ENCODE measurements around the gene PRKRA. TPM values are rescaled to one million over a fixed set of nuclear protein-coding genes. Genes with fewer than 3 reads are reported as not detected.

The PRKRA gene
- total RNA-seq, 1 experiment from 2014 or later, result 49.8 TPM

- Histone ChIP-seq H4K20me1 (ENCODE audit: insufficient read depth) (0 out of 2 replicates have a peak, but pooled peaks cover 5% of the 10 kb centered on the region), H3K27ac (ENCODE audit: low read depth, low read length) (peak overlapping the region; percentile 86), H3K4me2 (ENCODE audit: low read length) (peak overlapping the region; percentile 94), H3K9me3 (ENCODE audit: control insufficient read depth in 1 of 2, insufficient read depth in 1 of 2, low read depth in 1 of 2, low read length in 2 of 2) (no peaks in the 10 kb centered on the region), H3K9me2 (ENCODE audit: insufficient read depth) (no peaks in the 10 kb centered on the region), H2AFZ (ENCODE audit: low read depth, low read length, poor library complexity, severe bottlenecking) (no peak overlapping the region), H3K4me3 (replicated peaks in 1 of 2; ENCODE audit: low read depth in 1 of 2, low read length in 2 of 2) (peak overlapping the region; percentile 72 to 93), H3K4me1 (ENCODE audit: control insufficient read depth in 1 of 2, insufficient read depth in 2 of 2, low read length in 2 of 2) (peaks cover 12 to 20% of the 10 kb centered on the region in 2 experiments; a peak in 2 of 4 replicates), H3K27me3 (ENCODE audit: insufficient read depth, low read length) (no peaks in the 10 kb centered on the region), H3K9ac (ENCODE audit: low read length) (peak overlapping the region; percentile 94), H3K36me3 (ENCODE audit: control insufficient read depth in 1 of 2, insufficient read depth in 2 of 2, low read length in 2 of 2) (peaks cover 13 to 15% of the 10 kb centered on the region in 2 experiments), H3K79me2 (ENCODE audit: insufficient read depth, low read length) (peaks cover 37% of the 10 kb centered on the region)
- no peak for DNase-seq (ENCODE audit: low read depth, low spot score)
- no peak for TF ChIP-seq TCF7L2 (IDR thresholded peaks at IDR 0.05; ENCODE audit: borderline replicate concordance, extremely low read depth, insufficient read depth, insufficient read length)
- peak; percentile 27 for TF ChIP-seq MAX (IDR thresholded peaks at IDR 0.05)
- ChIA-PET POLR2A (interaction anchor here (0.9 to 1.5 kb wide), 6 partner anchors 9 to 36 kb away, joined by 3 to 5 read pairs (median 4); partner anchors contain the start of gene PLEKHA3), RAD21 (ENCODE audit: low non-redundant PET in 1 of 2, low total read pairs in 2 of 2, uncharacterized antibody in 2 of 2, unreplicated experiment in 2 of 2) (no interaction called here), CTCF (interaction anchor here (0.9 to 1.1 kb wide), 3 partner anchors 31 to 250 kb away, joined by 3 to 6 read pairs (median 3); no protein-coding TSS in a partner anchor)
- intact Hi-C loops (cut with micrococcal nuclease), result no loop called here
- no TSS peak for BruUV-seq (replicated peaks)
- no peak for ATAC-seq
Observed at GRCh38 chr2:178450524-178450773, 526 bp downstream of the PRKRA start.

DNA sequence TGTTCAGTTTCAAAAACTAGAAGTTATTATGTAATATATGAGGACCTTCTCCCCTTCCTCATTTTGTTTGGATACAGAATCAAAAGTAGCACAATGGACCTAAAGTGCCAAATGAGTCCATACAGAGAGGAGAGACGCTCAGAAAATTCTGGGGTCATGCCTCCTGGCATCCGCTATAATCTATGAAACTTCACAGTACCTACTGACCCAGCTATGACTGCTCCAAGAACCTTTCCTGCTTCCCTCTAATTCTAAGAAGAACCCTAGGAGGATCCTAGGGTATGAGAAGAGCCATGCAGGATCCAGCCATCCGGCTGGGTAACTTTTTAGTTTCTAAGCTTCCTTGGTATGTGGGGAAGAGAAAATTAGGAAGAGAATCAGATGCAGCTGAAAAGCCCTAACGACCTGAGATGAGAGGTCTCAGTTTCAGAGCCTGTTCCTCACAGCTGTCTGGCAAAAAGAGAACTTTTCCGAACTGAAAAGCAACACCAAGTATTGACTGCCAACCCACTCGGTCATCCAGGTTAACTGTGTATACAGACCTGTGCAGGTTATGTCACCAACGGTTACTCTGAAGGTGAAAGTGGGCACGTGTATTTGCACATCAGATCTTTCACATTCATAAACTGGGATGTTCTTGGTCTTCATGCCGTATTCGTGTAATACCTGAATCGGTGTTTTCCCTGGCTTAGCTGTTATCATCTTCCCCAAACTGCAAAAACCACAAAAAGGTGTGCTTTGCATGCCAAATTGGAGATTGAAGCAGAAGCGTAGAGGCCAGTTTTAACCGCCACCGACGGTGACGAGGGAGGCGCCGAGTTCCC is 1.1 kb downstream of the PRKRA start:
- ChIA-PET POLR2A (interaction anchor here (1.5 kb wide), 1 partner anchor 11 kb away, joined by 4 read pairs; no protein-coding TSS in a partner anchor), CTCF (no interaction called here), RAD21 (ENCODE audit: low non-redundant PET in 1 of 2, low total read pairs in 2 of 2, uncharacterized antibody in 2 of 2, unreplicated experiment in 2 of 2) (no interaction called here)
- Histone ChIP-seq H3K27me3 (ENCODE audit: insufficient read depth, low read length) (no peaks in the 10 kb centered on the region), H3K36me3 (ENCODE audit: control insufficient read depth in 1 of 2, insufficient read depth in 2 of 2, low read length in 2 of 2) (peaks cover 19 to 21% of the 10 kb centered on the region in 2 experiments), H3K4me1 (ENCODE audit: control insufficient read depth in 1 of 2, insufficient read depth in 2 of 2, low read length in 2 of 2) (peaks cover 12 to 20% of the 10 kb centered on the region in 2 experiments; a peak in 2 of 4 replicates), H3K9me2 (ENCODE audit: insufficient read depth) (no peaks in the 10 kb centered on the region), H3K27ac (ENCODE audit: low read depth, low read length) (peak overlapping the region; percentile 86), H2AFZ (ENCODE audit: low read depth, low read length, poor library complexity, severe bottlenecking) (no peak overlapping the region), H3K79me2 (ENCODE audit: insufficient read depth, low read length) (peaks cover 39% of the 10 kb centered on the region), H3K4me2 (ENCODE audit: low read length) (peak overlapping the region; percentile 94), H3K9ac (ENCODE audit: low read length) (peak overlapping the region; percentile 94), H3K9me3 (ENCODE audit: control insufficient read depth in 1 of 2, insufficient read depth in 1 of 2, low read depth in 1 of 2, low read length in 2 of 2) (no peaks in the 10 kb centered on the region), H3K4me3 (replicated peaks in 1 of 2; ENCODE audit: low read depth in 1 of 2, low read length in 2 of 2) (peak overlapping the region; percentile 72 to 93), H4K20me1 (ENCODE audit: insufficient read depth) (0 out of 2 replicates have a peak, but pooled peaks cover 5% of the 10 kb centered on the region)
- TSS peak; percentile 55 for BruUV-seq (replicated peaks)
- DNase-seq (ENCODE audit: low read depth, low spot score) (no peak), ATAC-seq (no peak)
- no peak for TF ChIP-seq RAD21 (IDR thresholded peaks at IDR 0.05; ENCODE audit: low read depth)
- TF ChIP-seq MAX (IDR thresholded peaks at IDR 0.05), result 0 out of 2 replicates have a peak, but pooled peaks have one; percentile 2
- TF ChIP-seq CBX3 (IDR thresholded peaks at IDR 0.05; ENCODE audit: low read depth), result no peak
- intact Hi-C loops (cut with micrococcal nuclease), result no loop called here
